GM12878 (cell line): ENCODE data around the gene CCDC169. TPM values are rescaled to one million over a fixed set of nuclear protein-coding genes. Genes with fewer than 3 reads are reported as not detected.
"Not testable (repeated sequence)": the region's sequence is repeated elsewhere in the genome, so short reads cannot be mapped to it uniquely, and the experiment has no call there.

ENCODE experiments used
- ATAC-seq: fragments of 200-7000 bp; cut with Tn5 transposase; 3 replicates; pipeline ENCODE4 v1.9.1; 2020; ENCODE audit warnings: mild to moderate bottlenecking, moderate library complexity
- BruUV-seq: library from RNA; stranded (reverse); fragments of 400-500 nt; replicated peaks from 2 replicates; lab custom pipeline; 2021; lab: Mats Ljungman, UMichigan
- CTCF ChIA-PET: fragments of 300-600 bp; sonication (Branson Sonifier 250); formaldehyde crosslinking; extraction: SDS; loops from one replicate; lab custom pipeline; 2021; ENCODE audit warnings: inconsistent platforms; lab: Yijun Ruan, JAX
- POLR2A ChIA-PET: fragments of 350-600 bp; formaldehyde crosslinking; extraction: SDS; loops from one replicate; lab custom pipeline; 2021; ENCODE audit warnings: inconsistent platforms; lab: Charles Lee
- RAD21 ChIA-PET: fragments of 300-600 bp; sonication (Branson Sonifier 250); formaldehyde crosslinking; loops from one replicate; lab custom pipeline; 2023; ENCODE audit warnings: antibody characterized with exemption; ENCODE audit not compliant: unreplicated experiment; lab: Charles Lee
- SMC1A ChIA-PET: fragments of 300-600 bp; sonication (Branson Sonifier 250); formaldehyde crosslinking; loops from one replicate; lab custom pipeline; 2023; ENCODE audit not compliant: unreplicated experiment, uncharacterized antibody; lab: Charles Lee
- DNase-seq: peaks from one replicate; pipeline ENCODE4 v3.0.0-alpha.2; 2011; ENCODE audit warnings: low read depth, low spot score
- FAIRE-seq: peaks from 3 replicates; lab custom pipeline; 2011; peaks lifted over from hg19 to GRCh38; lab: Jason Lieb, UNC
- H2AFZ ChIP-seq: 2 replicates; pipeline ENCODE4 v1.6.0; 2011; ENCODE audit warnings: low read depth, low read length, control low read depth; ENCODE audit not compliant: control insufficient read depth
- H3K27ac ChIP-seq: 2 replicates; pipeline ENCODE4 v1.5.1; 2011; ENCODE audit warnings: control low read depth; ENCODE audit not compliant: control insufficient read depth, insufficient read depth
- H3K27me3 ChIP-seq, 2 experiments: replicated peaks in 1 of 2; 2 replicates each; pipeline versions ENCODE4 v1.6.0 to v1.6.1; 2011; ENCODE audit warnings: low read length in 1 of 2; ENCODE audit not compliant: control insufficient read depth in 2 of 2, insufficient read depth in 2 of 2
- H3K36me3 ChIP-seq, 2 experiments: 2 replicates each; pipeline ENCODE4 v1.5.1; 2011; ENCODE audit warnings: low read length in 1 of 2; ENCODE audit not compliant: control insufficient read depth in 2 of 2, insufficient read depth in 2 of 2
- H3K4me1 ChIP-seq: 2 replicates; pipeline ENCODE4 v1.6.1; 2011; ENCODE audit warnings: mild to moderate bottlenecking, low read length, moderate library complexity, mixed read lengths; ENCODE audit not compliant: control insufficient read depth, insufficient read depth
- H3K4me2 ChIP-seq: 2 replicates; pipeline ENCODE4 v1.6.0; 2011; ENCODE audit warnings: control low read depth; ENCODE audit not compliant: control insufficient read depth, insufficient read depth
- H3K4me3 ChIP-seq: fragments of 200-600 bp; sonication (generic); 2 replicates; pipeline ENCODE4 v1.5.1; 2016
- H3K79me2 ChIP-seq: 2 replicates; pipeline ENCODE4 v1.6.0; 2011; ENCODE audit warnings: low read length; ENCODE audit not compliant: control insufficient read depth, insufficient read depth
- H3K9ac ChIP-seq: 2 replicates; pipeline ENCODE4 v1.8.0; 2011; ENCODE audit warnings: low read length, control low read depth, mixed read lengths; ENCODE audit not compliant: control insufficient read depth, insufficient read depth
- H3K9me3 ChIP-seq: replicated peaks from 3 replicates; pipeline ENCODE4 v1.5.1; 2011; ENCODE audit warnings: mild to moderate bottlenecking, low read length; ENCODE audit not compliant: control insufficient read depth, insufficient read depth
- H4K20me1 ChIP-seq: 2 replicates; pipeline ENCODE4 v1.6.0; 2011; ENCODE audit not compliant: control insufficient read depth, insufficient read depth
- IRF4 ChIP-seq: IDR thresholded peaks from 2 replicates; pipeline ENCODE4 v1.6.1; 2011; ENCODE audit warnings: low read depth, low read length
- in situ Hi-C: fragments of 300-500 bp; cut with MboI; formaldehyde crosslinking; loops from 9 replicates; pipeline ENCODE4 v1.14.3; 2018; ENCODE audit warnings: mixed read lengths
- intact Hi-C: fragments of 100-400 bp; cut with micrococcal nuclease; formaldehyde crosslinking; loops from one replicate; pipeline ENCODE4 v1.14.2; 2022; ENCODE audit not compliant: unreplicated experiment
- polyA plus RNA-seq, 11 experiments: library from polyadenylated mRNA; depleted of rRNA in 4 of 11; unstranded in 6 of 11; stranded (reverse) in 5 of 11; fragments of >200 nt; fragmentation: Nextera tagmentation in 4 of 11; fragmentation: Illumina TruSeq in 1 of 11; extraction: Ambion mirVana in 4 of 11; extraction: Trizol in 1 of 11; gene quantifications; 1 replicate in 1 of 11; 2 replicates in 10 of 11; pipeline versions ENCODE4 v1.2.1 to v1.2.3, GENCODE V29; 2011 to 2016; ENCODE audit warnings: inconsistent platforms in 2 of 11, missing spikeins in 2 of 11, low read depth in 1 of 11
- total RNA-seq, 4 experiments: library from RNA; depleted of rRNA in 3 of 4; stranded (reverse); fragments of >200 nt in 3 of 4; fragmentation: Illumina TruSeq in 1 of 4; extraction: Trizol in 1 of 4; gene quantifications; 2 replicates each; pipeline versions ENCODE4 v1.2.1 to v1.2.3, GENCODE V29; 2013 to 2021

Gene CCDC169
- total and polyA plus RNA-seq, 10 of the 15 experiments (the other 5 are each of a cell fraction or from before 2014, with no cell fraction given): 0.13 to 1.4 (median 0.24) TPM; not detected in 4

DNA sequence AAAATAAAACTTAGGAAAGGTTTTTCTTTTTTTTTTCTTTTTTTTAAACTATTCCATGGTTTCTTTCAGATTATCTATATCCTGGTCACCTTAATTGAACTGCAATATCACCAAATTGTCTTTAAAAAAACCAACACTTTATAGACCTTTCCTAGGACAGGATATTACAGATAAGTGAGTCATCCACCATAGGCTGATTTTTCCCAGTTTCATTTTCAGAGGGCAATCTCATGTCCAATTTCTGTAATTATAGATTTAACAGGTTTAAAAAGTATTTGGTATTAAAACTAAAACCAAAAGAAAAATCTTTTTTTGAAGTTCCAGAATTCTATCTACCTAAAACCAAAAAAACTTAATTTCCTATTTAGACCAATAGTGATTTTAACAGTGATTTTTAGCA is 35.4 kb upstream of the CCDC169 start:
- intact Hi-C loops (loop anchor here (5.0 kb wide), 1 partner anchor 724 kb away; the partner anchor contains the start of gene SUPT20H), in situ Hi-C loops (no loop called here)
- Histone ChIP-seq H3K27me3 (no peaks in the 10 kb centered on the region), H3K79me2 (no peaks in the 10 kb centered on the region), H3K4me2 (no peak overlapping the region), H4K20me1 (no peaks in the 10 kb centered on the region), H3K4me1 (no peaks in the 10 kb centered on the region), H3K9ac (no peak overlapping the region), H3K27ac (no peak overlapping the region), H3K9me3 (no peaks in the 10 kb centered on the region), H3K4me3 (no peak overlapping the region), H3K36me3 (no peaks in the 10 kb centered on the region; a peak in 1 of 4 replicates), H2AFZ (no peak overlapping the region)
- no TSS peak for BruUV-seq
- FAIRE-seq: no peak
- no peak for TF ChIP-seq IRF4
- CTCF ChIA-PET: interaction anchor here (2.0 kb wide), 1 partner anchor 10 kb away, joined by 4 read pairs; no protein-coding TSS in a partner anchor
- SMC1A ChIA-PET: interaction anchor here (4.9 kb wide), 1 partner anchor 11 kb away, joined by 21 read pairs; no protein-coding TSS in a partner anchor
- ATAC-seq: no peak
- RAD21 ChIA-PET: interaction anchor here (1.5 to 2.7 kb wide), 3 partner anchors 10 to 26 kb away, joined by 4 to 13 read pairs (median 5); partner anchors contain the start of gene SPART
- POLR2A ChIA-PET: interaction anchor here (0.6 to 1.1 kb wide), 2 partner anchors 8 to 11 kb away, joined by 3 to 6 read pairs; no protein-coding TSS in a partner anchor
- no peak for DNase-seq

- CTCF ChIA-PET: interaction anchor here (0.8 to 2.0 kb wide), 6 partner anchors 9 to 64 kb away, joined by 3 to 7 read pairs (median 5); no protein-coding TSS in a partner anchor
- BruUV-seq, H2AFZ ChIP-seq, H3K9me3 ChIP-seq, in situ Hi-C loops, H3K27me3 ChIP-seq, ATAC-seq, H3K79me2 ChIP-seq, H3K4me3 ChIP-seq, H3K4me2 ChIP-seq, H3K36me3 ChIP-seq, H3K4me1 ChIP-seq, FAIRE-seq, H3K9ac ChIP-seq, DNase-seq, H3K27ac ChIP-seq, H4K20me1 ChIP-seq: not testable (repeated sequence)
- SMC1A ChIA-PET: interaction anchor here (1.0 to 4.9 kb wide), 3 partner anchors 12 to 650 kb away, joined by 3 to 21 read pairs (median 3); no protein-coding TSS in a partner anchor
- POLR2A ChIA-PET: interaction anchor here (0.6 to 1.1 kb wide), 2 partner anchors 9 to 82 kb away, joined by 3 read pairs; no protein-coding TSS in a partner anchor
- intact Hi-C loops: loop anchor here (5.0 kb wide), 1 partner anchor 725 kb away; the partner anchor contains the start of gene SUPT20H
- RAD21 ChIA-PET: interaction anchor here (1.5 to 2.7 kb wide), 3 partner anchors 11 to 27 kb away, joined by 4 to 13 read pairs (median 5); partner anchors contain the start of gene SPART
These were observed 34.6 kb upstream of the CCDC169 start for GRCh38 chr13:36332255-36332654.
